ENCODE measurements around the gene GALNT12.

Gene GALNT12

DNA sequence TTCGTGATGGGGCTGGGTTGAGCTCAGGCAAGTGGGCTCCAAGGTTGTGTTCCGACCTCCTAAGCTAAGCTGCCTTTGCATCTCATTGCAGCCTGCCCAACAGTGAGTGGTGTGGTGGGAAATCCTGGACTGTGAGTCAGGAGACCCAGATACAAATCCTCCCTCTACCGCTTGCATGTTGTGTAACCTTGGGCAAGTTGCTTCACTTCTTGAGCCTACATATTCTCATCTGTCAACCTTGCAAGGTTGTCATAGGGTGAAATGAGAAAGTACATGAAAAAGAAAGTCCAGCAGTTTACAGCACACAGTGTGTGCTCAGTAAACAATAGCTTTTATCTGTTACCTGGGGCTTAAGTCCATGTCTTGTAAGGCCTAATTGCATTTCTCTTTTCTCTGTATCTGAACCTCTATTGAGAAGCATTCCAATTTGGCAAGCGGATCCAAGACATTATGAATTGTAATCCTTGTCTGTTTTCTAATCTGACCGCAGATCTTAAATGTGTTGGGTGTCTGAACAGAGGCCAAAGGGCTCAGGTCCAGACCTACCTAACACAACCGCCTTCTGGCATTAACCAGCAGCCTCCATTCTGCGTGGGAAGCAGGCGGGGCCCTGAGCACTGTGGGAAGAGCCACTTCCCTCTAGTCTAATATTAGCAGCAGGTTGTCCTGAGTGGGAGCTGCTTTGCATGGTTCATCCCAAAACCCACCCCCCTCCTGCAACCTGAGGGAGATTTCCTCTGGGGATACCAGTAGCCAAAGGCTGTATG, 1.8 kb upstream of the GALNT12 start:
- DNase-seq (ENCODE audit: low read depth) = no peak

DNA sequence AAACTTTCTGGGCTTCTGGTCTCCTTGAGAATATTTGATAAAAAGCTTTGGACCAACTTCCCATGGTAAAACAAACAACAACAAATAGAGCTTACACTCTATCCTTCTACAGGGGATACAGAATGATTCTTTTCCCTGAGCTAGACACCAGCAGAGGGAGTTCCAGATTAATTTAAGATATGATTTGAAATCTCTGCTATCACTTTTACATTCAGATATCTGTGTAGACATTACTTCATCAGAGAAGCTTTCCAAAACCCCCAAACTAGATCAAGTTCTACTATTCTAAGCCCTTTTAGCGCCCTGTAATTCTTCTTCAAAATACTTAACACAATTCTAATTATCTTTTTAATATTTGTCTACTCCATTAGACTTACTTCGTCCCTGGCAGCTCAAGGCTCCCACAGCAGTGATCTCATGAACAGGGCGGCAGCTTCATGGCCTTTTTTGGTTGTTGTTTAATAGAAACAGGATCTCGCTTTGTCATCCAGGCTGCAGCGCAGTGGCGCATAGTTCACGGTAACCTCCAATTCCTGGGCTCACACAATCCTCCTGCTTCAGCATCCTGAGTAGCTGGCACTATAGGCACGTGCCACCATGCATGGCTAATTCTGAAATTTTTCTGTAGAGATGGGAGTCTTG, 955 bp upstream of the GALNT12 start:
- DNase-seq (ENCODE audit: low read depth) = no peak

DNA sequence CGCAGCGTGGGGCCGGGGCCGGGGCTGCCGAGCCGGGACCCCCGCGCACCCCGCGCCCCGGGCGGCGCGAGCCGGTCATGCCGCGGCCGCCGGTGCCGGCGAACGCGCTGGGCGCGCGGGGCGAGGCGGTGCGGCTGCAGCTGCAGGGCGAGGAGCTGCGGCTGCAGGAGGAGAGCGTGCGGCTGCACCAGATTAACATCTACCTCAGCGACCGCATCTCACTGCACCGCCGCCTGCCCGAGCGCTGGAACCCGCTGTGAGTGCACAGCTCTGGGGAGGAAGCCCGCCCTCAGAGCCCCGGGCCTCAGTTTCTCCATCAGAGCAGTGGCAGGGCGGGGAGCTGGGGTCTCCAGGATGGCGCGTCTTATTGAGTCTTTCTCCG, 335 bp downstream of the GALNT12 start:
- no peak for DNase-seq (ENCODE audit: low read depth)

DNA sequence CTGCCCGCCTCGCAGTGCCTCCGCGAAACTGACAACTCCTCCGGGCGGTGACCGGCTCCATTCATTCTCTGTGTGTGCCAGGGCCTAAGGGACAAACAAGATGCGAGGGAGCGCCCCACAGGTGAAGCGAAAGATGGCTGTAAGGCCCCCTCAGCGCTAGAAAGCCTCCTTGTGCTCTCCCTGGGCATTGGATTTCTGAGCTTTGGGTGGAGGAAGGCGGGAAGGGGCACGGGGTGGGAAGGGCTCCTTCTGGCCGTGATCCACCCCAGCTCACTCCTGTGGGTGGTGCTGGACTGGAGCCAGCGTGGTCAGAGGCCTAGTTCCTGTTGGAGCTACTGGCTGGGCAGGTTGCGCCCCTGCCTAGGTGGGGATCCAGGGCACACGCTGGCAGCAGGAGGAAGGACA, 943 bp downstream of the GALNT12 start:
- no peak for DNase-seq (ENCODE audit: low read depth)

DNA sequence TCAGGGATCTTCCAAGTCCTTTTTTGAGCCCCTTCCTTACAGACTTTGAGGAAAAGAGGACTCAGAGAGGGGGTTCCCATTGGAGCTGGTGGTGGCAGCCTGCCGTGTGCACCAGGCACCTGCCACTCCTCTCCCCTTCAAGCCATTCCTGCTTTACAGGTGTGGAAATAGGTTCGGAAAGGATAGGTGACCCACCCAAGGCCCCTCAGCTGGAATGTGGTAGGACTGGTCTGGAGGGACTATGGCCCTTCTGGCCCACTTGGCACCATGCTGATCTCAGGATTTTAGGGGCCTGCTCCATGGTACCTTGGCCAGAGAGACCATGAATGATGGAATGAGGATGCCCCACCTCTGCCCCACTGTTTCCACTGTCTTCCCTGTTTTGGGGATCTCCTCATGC, 1.4 kb downstream of the GALNT12 start:
- no peak for DNase-seq (ENCODE audit: low read depth)

DNA sequence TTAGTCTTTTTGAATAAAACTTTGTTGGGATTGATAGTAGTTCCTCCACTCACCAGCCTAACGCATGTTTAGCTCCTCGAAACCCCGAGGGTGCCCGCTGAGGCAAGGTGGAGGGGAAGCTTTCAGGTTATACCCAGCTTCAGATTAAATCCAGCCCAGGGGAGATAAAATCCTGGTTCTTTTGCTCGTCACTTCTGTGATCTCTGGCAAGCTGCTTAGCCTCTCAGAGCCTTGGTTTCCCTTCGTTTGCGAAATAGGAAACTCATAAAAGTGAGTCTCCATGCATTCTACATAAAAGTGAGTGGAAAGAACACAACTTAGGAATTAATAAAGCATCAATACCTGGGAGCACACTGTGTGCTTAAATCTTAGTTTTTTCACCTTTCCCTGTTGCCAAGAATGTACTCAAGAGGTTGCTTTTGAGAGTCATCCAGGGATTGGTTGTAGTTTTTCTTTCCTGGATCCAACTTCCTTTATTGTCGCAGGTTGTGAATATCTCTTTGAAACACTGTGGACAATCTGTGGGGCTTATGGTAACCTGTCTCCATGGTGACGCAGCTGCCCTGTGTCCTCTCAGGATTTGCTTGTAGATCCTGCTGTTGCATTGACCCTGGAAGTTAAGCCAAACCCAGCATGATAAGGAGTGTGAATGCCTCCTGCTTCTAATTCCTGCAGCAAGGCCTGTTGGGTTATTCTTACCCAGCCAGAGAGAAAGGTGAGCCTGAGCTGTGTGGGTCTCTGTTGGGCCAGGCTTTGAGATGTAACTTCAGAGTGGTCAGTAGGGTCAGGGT, 2.0 kb downstream of the GALNT12 start:
- no peak for DNase-seq (ENCODE audit: low read depth)

DNA sequence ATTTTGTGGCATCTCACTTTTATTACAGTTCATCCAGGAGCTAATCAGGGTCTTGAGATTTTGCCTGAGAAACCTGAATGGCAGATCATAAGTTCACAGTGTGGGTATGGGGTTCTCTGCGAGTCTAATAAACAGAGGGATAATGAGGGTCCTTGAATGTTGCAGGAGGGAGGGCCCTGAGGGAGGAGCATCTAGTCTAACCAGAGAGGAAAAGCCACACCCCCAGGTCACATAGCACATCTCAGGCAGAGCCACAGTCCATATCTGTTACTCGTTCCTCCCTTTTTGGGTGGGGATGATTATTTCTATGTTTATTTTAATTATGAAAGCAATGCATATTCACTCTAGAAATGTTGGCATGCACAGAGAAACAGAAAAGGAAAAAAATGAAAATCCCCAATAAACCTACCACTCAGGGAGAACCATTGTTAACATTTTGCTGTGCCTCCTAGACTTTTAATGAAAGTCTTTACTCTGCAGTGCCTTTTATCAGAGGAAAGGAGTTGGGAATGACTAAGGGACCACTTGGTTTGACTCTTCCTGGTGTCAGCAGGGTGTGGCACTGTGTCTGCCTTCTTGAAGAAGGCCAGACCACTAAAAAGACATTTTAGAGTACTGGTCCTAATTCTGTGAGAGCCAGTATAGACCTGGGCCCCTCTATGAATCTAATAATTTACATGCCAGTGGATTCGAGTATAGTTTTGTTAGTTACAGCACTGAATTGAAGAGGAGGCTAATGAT, 2.8 kb downstream of the GALNT12 start:
- no peak for DNase-seq (ENCODE audit: low read depth)

DNA sequence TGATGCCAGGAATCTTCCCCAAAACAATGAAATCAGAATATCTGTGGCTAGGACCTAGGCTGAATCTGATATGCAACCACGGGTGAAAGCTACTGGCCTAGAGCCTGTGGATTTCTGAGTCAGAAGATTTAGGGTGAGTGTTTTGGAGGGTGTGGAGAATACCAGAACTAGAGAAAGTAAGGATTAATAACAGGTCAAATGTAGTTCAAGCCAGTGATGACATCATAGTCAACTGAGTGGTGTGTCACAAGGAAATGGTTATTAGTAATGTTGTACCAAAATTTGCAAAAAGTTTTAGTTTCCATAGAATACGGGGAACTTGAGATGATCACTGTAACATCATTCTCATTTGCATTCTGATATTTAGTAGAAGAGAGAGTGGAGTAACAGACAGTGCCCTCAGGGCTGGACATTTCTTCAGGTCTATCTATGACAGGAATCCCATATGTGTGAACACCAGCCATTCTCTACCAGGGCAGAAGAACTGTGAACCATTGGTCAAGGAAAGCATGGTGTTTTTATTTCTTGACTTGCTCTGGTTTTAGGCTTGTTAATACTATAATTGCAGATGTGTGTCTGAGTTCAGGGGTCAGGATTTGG, 3.7 kb downstream of the GALNT12 start:
- no peak for DNase-seq (ENCODE audit: low read depth)

DNA sequence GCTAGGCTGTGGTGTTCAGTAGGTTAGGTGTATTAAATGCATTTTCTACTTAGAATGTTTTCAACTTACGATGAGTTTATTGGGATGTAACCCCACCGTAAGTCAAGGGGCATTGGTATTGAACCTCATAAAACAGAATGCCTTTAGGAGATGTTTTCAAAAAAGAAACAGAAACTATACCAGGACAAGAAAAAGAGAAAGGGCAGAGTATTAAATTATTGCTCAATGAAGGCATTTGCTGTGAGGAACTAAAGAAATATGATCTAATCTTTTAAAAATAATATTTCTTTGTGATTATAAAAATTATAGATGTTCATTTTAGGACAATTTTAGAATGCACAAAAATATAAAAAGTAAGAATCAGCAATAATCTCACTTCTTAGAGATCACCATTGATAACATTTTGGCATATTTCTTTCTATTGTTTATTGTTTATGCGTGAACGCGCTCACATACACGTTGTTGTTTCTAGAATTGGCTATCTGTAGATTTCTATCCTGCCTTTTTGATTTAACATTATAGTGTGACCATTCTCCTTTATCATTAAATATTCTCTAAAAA, 8.0 kb downstream of the GALNT12 start:
- DNase-seq (ENCODE audit: low read depth) = no peak

DNA sequence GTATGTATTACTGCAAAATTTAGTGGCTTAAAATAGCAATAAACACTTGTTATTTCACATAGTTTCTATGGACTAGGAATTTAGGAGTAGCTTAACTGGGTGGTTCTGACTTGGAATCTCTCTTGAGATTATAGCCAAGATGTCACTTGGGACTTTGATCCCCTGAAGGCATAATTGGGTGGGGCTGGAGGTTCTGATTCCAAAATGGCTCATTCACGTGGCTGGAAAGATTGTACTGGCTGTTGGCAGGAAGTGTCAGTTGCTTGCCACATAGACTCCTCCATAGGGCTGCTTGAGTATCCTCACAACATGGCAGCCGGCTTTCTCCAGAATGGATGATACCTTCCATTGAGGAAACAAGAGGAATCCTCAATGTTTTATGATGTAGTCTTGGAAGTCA, 11.3 kb downstream of the GALNT12 start:
- DNase-seq (ENCODE audit: low read depth) = no peak

DNA sequence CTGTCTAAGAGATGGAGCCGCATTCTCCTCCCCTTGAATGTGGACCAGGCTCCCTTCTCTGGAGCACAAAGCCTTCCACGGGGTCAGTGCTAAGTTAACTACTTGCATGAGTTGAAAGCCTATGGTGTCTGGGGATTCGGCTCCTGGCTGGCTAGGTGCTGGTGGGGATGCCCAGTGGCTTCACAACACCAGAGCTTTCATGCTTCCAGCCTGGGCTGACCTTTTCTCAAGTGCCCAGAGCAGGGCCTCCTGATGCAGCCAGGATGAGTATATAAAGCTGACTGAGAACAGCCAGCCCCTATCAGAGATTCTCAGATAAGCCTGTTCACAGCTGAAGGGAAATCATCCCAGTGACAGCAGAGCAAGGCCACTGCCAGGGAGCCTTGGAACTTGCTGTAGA, 11.8 kb downstream of the GALNT12 start:
- no peak for DNase-seq (ENCODE audit: low read depth)

DNA sequence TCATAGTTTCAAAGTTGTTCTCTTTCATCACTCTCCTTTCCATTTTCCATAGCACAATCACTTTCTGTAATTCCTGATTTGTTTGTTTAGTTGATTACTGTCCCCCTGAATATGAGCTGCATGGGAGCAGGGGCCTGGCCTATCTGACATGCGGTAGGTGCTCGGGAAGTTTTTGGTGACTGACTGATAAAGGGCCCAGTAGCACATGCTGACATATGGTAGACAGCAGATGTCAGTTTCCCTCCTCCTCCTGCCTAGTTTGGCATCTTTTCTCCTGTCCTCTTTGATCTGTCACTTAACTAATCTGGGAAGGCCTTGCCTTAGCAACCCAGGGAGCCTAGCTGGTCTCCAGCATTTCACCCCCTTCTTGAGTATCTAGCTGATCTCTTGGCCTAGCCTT, 14.4 kb downstream of the GALNT12 start:
- no peak for DNase-seq (ENCODE audit: low read depth)

DNA sequence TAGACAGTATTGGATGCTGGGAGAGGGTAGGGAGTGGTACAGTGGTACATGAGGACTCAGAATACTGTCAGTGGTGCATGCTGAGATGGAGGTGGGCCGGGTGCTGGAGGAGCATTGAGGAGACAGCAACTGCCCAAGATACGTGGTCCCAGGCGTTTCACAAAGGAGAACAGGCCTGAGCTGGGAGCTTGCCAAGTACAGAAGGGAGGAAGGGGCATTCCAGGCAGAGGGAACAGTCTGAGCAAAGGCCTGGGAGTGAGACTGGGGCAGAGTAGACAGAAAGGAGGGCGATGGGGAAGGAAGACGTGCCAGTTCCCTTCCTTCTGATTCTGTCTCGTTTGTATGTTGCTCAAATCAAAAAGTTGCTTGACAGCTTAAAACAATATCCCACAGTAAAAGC, 15.2 kb downstream of the GALNT12 start:
- no peak for DNase-seq (ENCODE audit: low read depth)

DNA sequence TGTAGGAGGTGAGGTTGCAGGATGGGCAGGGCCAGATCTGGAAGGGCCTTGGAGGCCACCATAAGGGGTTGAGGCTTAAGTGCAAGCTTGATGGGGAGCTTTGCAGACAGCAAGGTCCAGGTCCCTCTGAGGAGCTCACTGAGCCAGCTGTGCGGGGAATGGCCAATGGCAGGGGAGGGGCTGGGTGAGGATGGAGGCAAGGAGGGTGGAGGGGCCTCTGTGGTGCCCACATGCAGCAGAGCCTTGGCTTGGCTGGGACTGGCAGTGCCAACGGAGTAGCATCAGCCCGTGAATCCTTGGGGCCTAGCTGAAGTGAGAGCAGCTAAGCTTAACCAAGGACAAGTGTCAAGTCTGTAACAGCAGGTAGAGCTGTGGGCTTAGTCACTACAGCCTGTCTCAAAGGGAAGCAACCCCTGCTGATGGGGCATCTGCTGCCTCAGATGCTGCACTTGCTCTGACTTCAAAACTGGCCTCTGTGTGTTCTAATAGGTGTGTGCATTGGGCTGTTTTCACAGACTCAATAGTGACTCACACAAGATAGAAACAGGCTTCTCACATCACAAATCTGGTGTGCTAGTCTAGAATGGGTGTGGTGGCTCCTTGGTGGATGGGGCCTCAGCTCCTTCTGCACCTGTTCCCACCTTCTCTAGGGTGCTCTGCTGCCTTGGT, 16.3 kb downstream of the GALNT12 start:
- no peak for DNase-seq (ENCODE audit: low read depth)

DNA sequence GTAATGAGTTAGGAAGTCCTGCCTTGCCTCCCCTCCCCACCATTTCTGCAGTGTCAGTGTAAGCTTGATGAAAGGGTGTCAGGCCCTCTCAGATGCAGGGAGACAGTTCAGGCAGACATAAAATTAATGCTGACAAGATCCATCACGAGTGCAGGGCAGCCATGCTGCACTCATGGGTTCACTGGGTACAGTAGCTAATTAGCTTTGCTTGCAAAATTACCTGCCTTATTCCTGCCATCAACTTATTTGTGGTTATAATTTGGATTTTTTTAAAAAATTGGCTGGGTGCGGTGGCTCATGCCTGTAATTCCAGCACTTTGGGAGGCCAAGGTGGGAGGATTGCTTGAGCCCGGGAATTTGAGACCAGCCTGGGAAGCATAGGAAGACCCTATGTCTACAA, 17.9 kb downstream of the GALNT12 start:
- DNase-seq (ENCODE audit: low read depth) = no peak

DNA sequence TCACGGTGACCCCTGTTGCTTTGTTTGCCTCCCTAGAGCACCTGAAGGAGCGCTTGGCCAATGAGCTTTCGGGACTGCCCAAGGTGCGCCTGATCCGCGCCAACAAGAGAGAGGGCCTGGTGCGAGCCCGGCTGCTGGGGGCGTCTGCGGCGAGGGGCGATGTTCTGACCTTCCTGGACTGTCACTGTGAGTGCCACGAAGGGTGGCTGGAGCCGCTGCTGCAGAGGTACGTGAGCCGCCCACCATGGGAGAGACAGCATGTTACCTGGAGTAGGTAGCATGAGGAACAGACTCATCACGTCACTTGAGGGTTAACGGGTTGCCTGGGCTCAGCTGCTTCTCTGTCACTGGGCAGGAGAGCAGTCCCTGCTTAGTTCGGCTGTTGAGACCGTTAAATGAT, 19.2 kb downstream of the GALNT12 start:
- no peak for DNase-seq (ENCODE audit: low read depth)

DNA sequence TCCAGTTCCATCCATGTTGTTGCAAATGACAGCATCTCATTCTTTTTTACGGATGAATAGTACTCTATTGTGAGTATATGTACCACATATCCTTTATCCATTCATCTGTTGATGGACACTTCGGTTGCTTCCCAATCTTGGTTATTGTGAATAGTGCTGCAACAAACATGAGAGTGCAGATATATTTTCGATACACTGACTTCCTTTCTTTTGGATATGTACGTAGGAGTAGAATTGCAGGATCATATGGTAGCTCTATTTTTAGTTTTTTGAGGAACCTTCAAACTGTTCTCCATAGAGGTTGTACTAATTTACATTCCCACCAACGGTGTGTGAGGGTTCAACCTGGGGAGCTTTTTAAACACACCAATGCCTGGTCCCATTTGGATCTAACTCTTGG, 22.3 kb downstream of the GALNT12 start:
- DNase-seq (ENCODE audit: low read depth) = no peak

DNA sequence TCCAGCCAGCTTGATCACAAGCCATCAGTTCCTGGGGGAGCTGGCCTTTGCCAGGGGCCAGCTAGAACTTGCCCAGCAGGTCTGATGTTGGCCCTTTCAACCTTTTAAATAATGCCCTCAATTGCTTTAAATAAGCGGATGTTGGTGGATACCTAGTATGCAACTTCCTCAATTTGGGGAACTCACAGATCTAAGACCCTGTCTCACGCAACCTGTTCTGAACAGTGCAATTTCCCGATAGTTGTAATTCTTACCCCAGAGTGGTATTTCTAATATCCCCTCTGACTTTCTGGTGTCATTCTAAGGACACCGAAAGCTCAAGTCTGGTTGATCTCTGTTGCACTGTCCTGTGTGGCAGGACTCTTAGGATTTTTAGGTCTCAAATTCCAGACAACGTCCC, 23.1 kb downstream of the GALNT12 start:
- no peak for DNase-seq (ENCODE audit: low read depth)

DNA sequence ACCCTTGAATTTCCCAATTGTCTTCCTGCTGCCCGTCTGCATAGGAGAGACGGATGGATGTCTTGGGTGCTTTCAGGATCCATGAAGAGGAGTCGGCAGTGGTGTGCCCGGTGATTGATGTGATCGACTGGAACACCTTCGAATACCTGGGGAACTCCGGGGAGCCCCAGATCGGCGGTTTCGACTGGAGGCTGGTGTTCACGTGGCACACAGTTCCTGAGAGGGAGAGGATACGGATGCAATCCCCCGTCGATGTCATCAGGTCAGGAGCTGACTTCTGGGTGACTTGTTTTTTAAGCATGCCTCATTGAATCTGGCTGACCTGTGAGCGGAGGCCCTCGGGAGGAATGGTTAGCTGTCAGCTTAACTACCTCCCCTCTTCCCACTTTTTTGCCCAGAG, 24.2 kb downstream of the GALNT12 start:
- no peak for DNase-seq (ENCODE audit: low read depth)

DNA sequence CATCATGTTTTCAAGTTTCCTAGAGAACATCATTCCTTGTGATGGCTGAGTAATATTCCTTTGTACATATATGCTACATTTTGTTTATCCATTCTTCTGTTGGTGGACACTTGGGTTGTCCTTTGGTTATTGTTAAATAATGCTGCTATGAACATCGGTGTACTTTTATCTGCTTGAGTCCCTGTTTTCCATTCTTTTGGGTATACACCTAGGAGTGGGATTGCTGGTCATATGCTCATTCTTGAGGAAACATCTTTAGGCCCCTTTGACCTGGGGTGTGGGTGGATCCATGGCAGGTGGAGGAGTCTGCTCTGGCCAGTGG, 25.3 kb downstream of the GALNT12 start:
- DNase-seq (ENCODE audit: low read depth) = no peak
